ENCODE measurements around the gene PPP1R1C.

DNA sequence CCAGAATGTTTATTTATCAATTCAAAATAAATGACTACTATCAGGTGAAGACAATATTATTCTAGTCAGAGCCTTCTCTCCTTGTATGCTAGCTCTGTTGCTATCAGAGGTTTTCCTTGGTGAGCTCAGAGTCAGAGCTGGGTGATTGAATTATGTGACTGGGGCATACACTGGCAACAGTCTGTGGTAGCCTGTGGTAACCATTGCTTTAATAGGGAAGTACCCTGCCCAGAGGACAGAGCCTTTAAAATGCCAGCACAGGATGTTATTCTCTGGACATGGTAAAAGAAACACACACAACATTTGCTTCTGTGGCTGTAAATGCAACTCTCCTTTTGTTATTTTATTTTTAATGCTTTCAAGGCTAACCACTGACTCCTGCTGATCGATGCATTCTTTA, 124.7 kb downstream of the PPP1R1C start:
- TF ChIP-seq ZBTB21 (CRISPR knock-in tag; IDR thresholded peaks at IDR 0.05; ENCODE audit: borderline replicate concordance) (no peak), NFYB (CRISPR knock-in tag; conservative IDR thresholded peaks at IDR 0.05; ENCODE audit: low read depth) (no peak), IRF2 (CRISPR knock-in tag; IDR thresholded peaks at IDR 0.05; ENCODE audit: borderline replicate concordance, low read depth) (no peak), ZNF121 (CRISPR knock-in tag; IDR thresholded peaks at IDR 0.05) (no peak), ATF1 (CRISPR knock-in tag; IDR thresholded peaks at IDR 0.05) (no peak), SMAD4 (CRISPR knock-in tag; IDR thresholded peaks at IDR 0.05) (no peak), NR3C1 (CRISPR knock-in tag; conservative IDR thresholded peaks at IDR 0.05; ENCODE audit: low read depth) (no peak)
- TF ChIP-seq, protein P1, sequence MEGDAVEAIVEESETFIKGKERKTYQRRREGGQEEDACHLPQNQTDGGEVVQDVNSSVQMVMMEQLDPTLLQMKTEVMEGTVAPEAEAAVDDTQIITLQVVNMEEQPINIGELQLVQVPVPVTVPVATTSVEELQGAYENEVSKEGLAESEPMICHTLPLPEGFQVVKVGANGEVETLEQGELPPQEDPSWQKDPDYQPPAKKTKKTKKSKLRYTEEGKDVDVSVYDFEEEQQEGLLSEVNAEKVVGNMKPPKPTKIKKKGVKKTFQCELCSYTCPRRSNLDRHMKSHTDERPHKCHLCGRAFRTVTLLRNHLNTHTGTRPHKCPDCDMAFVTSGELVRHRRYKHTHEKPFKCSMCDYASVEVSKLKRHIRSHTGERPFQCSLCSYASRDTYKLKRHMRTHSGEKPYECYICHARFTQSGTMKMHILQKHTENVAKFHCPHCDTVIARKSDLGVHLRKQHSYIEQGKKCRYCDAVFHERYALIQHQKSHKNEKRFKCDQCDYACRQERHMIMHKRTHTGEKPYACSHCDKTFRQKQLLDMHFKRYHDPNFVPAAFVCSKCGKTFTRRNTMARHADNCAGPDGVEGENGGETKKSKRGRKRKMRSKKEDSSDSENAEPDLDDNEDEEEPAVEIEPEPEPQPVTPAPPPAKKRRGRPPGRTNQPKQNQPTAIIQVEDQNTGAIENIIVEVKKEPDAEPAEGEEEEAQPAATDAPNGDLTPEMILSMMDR (IDR thresholded peaks at IDR 0.05): no peak
- TF ChIP-seq, protein P2, sequence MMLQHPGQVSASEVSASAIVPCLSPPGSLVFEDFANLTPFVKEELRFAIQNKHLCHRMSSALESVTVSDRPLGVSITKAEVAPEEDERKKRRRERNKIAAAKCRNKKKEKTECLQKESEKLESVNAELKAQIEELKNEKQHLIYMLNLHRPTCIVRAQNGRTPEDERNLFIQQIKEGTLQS (CRISPR knock-in tag; conservative IDR thresholded peaks at IDR 0.05): no peak
- TF ChIP-seq, protein P3, sequence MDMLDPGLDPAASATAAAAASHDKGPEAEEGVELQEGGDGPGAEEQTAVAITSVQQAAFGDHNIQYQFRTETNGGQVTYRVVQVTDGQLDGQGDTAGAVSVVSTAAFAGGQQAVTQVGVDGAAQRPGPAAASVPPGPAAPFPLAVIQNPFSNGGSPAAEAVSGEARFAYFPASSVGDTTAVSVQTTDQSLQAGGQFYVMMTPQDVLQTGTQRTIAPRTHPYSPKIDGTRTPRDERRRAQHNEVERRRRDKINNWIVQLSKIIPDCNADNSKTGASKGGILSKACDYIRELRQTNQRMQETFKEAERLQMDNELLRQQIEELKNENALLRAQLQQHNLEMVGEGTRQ (CRISPR knock-in tag; IDR thresholded peaks at IDR 0.05): no peak
- TF ChIP-seq, protein P4, sequence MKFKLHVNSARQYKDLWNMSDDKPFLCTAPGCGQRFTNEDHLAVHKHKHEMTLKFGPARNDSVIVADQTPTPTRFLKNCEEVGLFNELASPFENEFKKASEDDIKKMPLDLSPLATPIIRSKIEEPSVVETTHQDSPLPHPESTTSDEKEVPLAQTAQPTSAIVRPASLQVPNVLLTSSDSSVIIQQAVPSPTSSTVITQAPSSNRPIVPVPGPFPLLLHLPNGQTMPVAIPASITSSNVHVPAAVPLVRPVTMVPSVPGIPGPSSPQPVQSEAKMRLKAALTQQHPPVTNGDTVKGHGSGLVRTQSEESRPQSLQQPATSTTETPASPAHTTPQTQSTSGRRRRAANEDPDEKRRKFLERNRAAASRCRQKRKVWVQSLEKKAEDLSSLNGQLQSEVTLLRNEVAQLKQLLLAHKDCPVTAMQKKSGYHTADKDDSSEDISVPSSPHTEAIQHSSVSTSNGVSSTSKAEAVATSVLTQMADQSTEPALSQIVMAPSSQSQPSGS (CRISPR knock-in tag; IDR thresholded peaks at IDR 0.05; ENCODE audit: borderline replicate concordance, low read depth): no peak
- TF ChIP-seq, protein P5, sequence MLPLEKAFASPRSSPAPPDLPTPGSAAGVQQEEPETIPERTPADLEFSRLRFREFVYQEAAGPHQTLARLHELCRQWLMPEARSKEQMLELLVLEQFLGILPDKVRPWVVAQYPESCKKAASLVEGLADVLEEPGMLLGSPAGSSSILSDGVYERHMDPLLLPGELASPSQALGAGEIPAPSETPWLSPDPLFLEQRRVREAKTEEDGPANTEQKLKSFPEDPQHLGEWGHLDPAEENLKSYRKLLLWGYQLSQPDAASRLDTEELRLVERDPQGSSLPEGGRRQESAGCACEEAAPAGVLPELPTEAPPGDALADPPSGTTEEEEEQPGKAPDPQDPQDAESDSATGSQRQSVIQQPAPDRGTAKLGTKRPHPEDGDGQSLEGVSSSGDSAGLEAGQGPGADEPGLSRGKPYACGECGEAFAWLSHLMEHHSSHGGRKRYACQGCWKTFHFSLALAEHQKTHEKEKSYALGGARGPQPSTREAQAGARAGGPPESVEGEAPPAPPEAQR (CRISPR knock-in tag; IDR thresholded peaks at IDR 0.05): no peak
- TF ChIP-seq, protein P6, sequence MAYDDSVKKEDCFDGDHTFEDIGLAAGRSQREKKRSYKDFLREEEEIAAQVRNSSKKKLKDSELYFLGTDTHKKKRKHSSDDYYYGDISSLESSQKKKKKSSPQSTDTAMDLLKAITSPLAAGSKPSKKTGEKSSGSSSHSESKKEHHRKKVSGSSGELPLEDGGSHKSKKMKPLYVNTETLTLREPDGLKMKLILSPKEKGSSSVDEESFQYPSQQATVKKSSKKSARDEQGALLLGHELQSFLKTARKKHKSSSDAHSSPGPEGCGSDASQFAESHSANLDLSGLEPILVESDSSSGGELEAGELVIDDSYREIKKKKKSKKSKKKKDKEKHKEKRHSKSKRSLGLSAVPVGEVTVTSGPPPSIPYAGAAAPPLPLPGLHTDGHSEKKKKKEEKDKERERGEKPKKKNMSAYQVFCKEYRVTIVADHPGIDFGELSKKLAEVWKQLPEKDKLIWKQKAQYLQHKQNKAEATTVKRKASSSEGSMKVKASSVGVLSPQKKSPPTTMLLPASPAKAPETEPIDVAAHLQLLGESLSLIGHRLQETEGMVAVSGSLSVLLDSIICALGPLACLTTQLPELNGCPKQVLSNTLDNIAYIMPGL (CRISPR knock-in tag; IDR thresholded peaks at IDR 0.05): no peak
- TF ChIP-seq, protein P7, sequence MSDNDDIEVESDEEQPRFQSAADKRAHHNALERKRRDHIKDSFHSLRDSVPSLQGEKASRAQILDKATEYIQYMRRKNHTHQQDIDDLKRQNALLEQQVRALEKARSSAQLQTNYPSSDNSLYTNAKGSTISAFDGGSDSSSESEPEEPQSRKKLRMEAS (CRISPR knock-in tag; IDR thresholded peaks at IDR 0.05): no peak
